Stimulated activated naive CD4-positive, alpha-beta T cell treated with Interleukin-2 at 50 U/mL for 16 hours (primary cell): Measurements from ENCODE around the gene PRPF31.
"Not testable (repeated sequence)": the region's sequence is repeated elsewhere in the genome, so short reads cannot be mapped to it uniquely, and the experiment has no call there.

Experiments
- DNase-seq: peaks from one replicate; lab custom pipeline; 2025; lab: John Stamatoyannopoulos, UW

Gene PRPF31

DNA sequence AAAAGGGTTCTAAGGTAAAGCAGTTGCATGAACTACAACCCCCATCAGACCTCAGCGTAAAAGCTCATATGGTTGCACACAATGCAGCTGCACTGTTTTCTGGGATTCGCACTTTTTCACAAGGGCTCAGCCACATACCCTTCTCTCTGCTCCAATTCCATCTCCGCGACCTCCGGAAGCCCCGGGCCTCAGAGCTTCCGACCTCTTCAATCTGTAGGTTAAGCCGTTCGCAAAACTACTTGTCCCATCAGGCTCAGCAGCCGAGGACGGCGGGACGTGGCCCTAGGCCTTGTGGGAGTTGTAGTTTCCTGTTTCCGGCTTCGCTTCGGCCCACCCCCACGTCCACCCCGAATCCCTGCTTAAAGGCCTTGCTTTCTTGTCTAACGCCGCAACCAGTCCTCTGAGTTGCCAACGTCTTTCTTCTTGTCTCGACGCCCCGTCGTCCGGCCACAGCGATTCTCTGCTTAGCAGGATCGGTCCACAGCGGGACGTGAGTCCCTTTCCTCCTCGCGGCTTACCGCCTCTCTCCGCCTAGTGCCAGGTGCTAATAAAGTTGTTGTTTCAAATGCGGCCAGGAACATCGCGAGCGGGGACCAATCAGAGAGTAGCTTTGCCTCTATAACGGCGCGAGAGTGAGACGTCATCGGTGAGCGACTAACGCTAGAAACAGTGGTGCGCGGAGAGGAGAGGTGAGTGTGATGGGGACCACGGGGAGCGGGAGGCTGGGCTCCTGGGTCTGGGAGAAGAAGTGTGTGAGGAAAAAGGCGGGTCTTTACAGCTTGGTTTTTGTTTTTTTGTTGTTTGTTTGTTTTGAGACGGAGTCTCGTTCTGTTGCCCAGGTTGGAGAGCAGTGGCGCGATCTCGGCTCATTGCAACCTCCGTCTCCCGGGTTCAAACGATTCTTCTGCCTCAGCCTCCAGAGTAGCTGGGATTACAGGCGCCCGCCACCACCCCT lies at the start of gene PRPF31, which contains the start of gene TFPT:
TSS of gene PRPF31 (plus strand) at position 646 of the 955 bp plus-strand sequence. CDS start 2,525 bp downstream, outside the sequence.
TSS of gene TFPT (minus strand) at position 549 of the 955 bp plus-strand sequence. CDS start at position 161, 388 bp downstream.
- peak; percentile 95 for DNase-seq

- DNase-seq, result no peak
These were observed 46.1 kb upstream of the PRPF31 start for GRCh38 chr19:54069470-54069869.

DNA sequence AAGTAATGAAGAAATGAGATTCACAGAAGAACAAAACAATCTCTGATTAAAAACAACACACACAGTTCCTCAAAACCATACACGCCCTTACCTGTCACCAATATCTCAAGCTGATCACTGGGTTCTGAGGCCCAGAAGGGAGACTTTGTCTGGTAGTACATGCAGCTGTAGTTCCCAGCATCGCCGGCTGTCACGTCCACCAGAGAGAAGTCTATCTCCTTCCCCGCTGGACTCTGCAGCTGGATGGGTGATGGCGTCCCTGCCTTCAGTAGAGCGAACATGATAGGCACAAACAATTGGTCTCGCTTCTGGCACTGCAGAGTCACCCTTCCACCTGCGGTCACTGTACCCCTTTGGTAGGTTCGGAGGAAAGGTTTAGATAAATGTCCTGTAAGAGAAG lies 41.7 kb upstream of the PRPF31 start:
- DNase-seq, result no peak

DNA sequence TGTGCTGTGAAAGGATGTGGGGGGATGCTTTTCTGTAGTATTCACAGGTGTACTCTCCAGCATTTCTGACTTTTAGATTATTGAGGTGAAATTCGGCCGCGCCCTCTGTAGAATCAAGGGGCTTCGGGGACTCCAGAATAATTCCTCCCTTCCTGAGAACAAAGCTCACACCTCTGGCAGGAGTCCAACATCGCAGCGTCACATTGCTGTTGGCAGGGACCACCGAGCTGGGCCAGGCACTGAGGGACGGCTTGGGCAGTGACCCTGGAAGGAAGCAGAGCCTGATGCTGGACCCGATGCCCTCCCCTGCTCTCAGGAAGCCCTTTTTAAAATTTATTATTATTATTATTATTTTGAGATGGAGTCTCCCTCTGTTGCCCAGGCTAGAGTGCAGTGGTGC lies 40.7 kb upstream of the PRPF31 start:
- no peak for DNase-seq

GRCh38 chr19:54077334-54077733 lies 38.2 kb upstream of the PRPF31 start:
- DNase-seq, result no peak

GRCh38 chr19:54081032-54081431 lies 34.5 kb upstream of the PRPF31 start, which contains the start of gene TARM1:
TARM1 (minus strand) TSS chr19:54081365; CDS start chr19:54081340, 25 bp downstream.
- no peak for DNase-seq

GRCh38 chr19:54084410-54084809 lies 31.1 kb upstream of the PRPF31 start:
- no peak for DNase-seq

GRCh38 chr19:54094426-54095000 lies 21.0 kb upstream of the PRPF31 start:
- DNase-seq, result no peak

DNA sequence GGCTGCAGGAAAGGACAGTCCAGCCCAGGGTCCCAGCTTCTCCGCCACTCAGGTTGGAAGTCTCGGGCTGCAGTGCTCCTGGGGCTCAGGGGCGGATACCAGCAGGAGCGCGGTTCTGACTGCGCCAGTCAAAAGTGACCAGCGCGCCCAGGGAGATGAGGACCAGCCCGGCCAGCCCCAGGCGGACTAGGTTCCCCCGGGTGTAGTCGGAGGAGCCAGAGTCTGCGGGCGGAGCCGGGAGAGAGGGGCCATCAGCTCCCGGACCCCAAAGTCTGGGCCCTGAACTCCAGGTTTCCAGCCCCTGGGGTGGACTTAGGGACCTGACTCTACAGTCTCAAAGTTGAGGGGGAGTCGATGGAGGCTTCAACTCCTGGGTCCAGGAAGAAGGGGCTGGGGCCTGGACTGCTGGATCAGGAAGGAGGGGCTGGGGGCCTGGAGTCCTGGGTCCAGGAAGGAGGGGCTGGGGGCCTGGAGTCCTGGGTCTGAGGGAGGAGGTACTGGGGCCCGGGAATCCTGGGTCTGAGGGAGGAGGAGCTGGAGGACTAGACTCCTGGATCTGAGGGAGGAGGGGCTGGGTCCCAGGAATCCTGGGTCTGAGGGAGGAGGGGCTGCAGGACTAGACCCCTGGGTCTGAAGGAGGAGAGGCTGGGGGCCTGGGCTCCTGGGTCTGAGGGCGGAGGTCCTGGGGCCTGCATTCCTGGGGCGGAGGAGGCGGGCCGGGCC lies 20.3 kb upstream of the PRPF31 start:
- no peak for DNase-seq

DNA sequence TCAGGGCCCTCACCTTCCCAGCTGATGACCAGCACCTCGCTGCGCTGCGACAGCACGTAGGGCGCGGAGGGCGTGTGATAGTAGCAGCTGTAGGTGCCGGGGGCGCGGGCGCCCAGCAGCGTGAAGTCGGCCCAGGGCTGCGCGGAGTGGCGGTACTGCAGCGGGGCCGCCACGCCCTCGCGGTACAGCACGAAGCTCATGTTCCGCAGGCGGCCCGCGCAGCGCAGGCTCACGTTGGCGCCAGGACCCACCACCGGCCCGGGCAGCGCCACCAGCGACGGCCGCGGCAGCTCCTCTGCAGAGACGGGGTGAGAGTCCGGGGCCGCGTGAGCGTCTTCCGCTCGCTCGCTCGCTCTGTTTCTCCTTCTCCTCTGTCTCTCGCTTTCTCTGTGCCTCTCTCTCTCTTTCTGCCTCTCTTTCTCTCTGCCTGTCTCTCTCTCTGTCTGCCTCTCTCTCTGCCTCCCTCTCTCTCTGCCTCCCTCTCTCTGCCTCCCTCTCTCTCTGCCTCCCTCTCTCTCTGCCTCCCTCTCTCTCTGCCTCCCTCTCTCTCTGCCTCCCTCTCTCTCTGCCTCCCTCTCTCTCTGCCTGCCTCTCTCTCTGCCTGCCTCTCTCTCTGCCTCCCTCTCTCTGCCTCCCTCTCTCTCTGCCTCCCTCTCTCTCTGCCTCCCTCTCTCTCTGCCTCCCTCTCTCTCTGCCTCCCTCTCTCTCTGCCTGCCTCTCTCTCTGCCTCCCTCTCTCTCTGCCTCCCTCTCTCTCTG lies 19.5 kb upstream of the PRPF31 start:
- peak; percentile 52 for DNase-seq

- DNase-seq, result no peak
These were observed 18.9 kb upstream of the PRPF31 start for GRCh38 chr19:54096617-54097106.

DNA sequence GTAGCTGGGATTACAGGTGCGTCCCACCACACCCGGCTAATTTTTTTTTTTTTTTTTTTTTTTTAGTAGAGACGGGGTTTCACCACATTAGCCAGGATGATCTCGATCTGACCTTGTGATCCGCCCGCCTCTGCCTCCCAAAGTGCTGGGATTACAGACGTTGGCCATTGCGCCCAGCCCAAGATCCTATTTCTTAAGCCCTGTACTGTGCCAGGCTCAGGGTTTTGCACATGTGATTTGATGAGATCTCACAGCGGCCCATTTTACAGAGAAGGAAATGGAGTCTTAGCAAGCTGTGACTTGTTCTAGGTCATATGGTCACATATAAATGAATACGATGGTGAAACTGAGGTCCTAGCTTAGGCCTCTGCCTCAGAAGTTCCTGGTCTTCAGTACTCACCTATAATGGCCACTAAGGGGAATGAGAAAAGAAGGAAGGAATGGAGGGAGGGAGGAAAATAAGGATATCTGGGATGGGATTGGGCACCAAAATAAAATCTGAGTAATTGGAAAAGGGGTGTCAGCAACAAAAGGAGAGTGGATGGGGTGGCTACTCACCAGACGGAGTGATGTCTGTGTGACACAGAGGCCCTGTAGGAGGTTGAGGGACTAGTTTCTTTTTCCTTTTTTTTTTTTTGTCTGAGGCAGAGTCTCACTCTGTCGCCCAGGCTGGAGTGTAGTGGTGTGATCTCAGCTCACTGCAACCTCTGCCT lies 16.2 kb upstream of the PRPF31 start:
- no peak for DNase-seq

GRCh38 chr19:54099903-54100255 lies 15.7 kb upstream of the PRPF31 start:
- not testable (repeated sequence) for DNase-seq

GRCh38 chr19:54100561-54100960 lies 15.0 kb upstream of the PRPF31 start, which contains the start of gene OSCAR:
OSCAR (minus strand) TSS chr19:54100803; CDS start chr19:54100792, 11 bp downstream.
- DNase-seq, result no peak

GRCh38 chr19:54102421-54103169 lies 13.0 kb upstream of the PRPF31 start, which contains the start of gene NDUFA3:
NDUFA3 (plus strand) TSS chr19:54102855; CDS start chr19:54102879, 24 bp downstream.
- peak; percentile 97 for DNase-seq

GRCh38 chr19:54104998-54105715 lies 10.4 kb upstream of the PRPF31 start:
- no peak for DNase-seq

DNA sequence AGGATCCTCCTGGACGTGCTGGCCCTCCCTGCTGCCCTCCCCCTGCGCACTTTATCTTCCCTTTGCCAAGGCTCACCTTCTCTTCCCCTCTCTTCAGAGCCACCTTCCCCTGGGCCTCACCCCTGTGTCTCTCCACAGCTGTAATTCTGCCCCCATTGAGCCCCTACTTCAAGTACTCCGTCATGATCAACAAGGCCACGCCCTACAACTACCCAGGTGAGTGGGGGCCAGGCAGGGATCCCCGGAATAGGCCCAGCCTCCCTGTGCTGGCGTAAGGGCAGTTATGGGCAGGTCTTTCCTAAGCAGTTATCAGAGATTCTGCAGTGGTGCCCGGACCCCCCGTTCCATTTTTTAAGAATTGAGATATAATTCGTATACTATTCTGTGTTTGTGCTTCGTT lies 9.8 kb upstream of the PRPF31 start:
- no peak for DNase-seq

- DNase-seq, result no peak
These were observed 8.8 kb upstream of the PRPF31 start for GRCh38 chr19:54106716-54107115.

DNA sequence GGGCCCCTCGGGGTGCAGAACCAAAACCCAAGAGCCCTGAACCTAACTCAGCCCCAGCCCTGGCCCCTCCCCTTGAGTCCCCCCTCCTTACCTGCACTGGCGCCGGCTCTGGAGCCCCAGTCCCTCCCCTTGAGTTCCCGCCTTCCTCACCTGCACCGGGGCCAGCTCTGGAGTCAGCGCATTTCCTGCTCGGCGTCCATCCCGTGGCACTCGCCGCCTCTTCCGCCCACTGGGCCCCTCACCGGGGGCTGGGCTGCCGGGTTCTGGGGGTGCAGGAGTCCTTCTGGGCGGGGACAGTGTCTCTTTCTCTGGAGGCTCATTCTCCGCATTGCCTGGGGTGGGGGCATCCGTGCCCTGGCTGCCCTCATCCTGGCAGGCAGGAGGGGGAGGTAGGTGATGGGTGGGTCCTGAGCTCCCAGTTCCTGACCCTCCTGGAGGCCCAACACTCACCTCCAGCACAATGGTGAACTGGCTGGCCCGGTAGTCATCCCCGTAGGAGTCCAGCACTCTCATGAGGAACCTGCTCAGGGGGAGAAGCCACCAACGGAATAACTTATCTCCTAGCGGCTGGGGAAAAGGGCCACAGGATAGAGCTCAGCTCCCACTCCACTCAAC lies 7.6 kb upstream of the PRPF31 start:
- no peak for DNase-seq
